Measurements from ENCODE around the gene TXNL4A. TPM values are rescaled to one million over a fixed set of nuclear protein-coding genes. Genes with fewer than 3 reads are reported as not detected.

The TXNL4A gene
- total and polyA plus RNA-seq, 2 donors (not counting 1 experiment from before 2014, with no cell fraction given) = 38.9 to 67.8 TPM

DNA sequence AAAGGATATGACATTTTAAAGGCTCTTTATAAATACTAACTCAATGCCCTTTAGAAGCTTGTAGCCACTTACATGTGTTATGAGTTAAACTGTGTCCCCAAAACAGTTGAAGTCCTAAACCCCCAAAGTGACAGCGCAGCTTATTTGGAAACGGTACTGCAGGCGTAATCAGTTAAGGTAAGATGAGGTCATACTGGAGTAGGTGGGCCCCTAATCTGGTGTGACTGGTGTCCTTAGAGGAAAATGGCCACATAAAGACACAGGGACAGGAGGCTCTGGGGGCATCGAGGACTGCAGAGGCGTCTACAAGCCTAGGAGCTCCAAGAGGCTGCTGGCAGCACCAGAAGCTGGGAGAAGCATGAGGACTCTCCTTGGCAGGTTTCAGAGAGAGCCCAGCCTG is 8.5 kb downstream of the TXNL4A start:
- Histone ChIP-seq H3K9ac (ENCODE audit: low read length) (no peak overlapping the region), H3K27ac (ENCODE audit: low read length in 2 of 2) (no peak overlapping the region), H3K79me2 (ENCODE audit: control insufficient read depth, insufficient read depth, low read length) (peaks cover 96% of the 10 kb centered on the region), H3K4me1 (ENCODE audit: control insufficient read depth in 2 of 2, insufficient read depth in 2 of 2, low read length in 2 of 2) (no peaks in the 10 kb centered on the region), H3K27me3 (replicated peaks in 1 of 4; ENCODE audit: control extremely low read depth in 1 of 4, control insufficient read depth in 3 of 4, insufficient read depth in 4 of 4, low read length in 3 of 4) (no peaks in the 10 kb centered on the region), H3K4me2 (replicated peaks; ENCODE audit: low read depth, low read length, poor library complexity, severe bottlenecking) (no peak overlapping the region), H3K9me3 (ENCODE audit: control extremely low read depth in 1 of 3, control insufficient read depth in 2 of 3, insufficient read depth in 1 of 3, low read length in 2 of 3) (no peaks in the 10 kb centered on the region), H3K36me3 (replicated peaks in 1 of 2; ENCODE audit: control extremely low read depth in 1 of 2, control insufficient read depth in 1 of 2, extremely low read depth in 1 of 2, insufficient read depth in 2 of 2, low read length in 1 of 2) (peaks cover 0 to 47% of the 10 kb centered on the region in 2 experiments), H3K4me3 (ENCODE audit: control extremely low read depth in 1 of 5, extremely low read depth in 1 of 5, insufficient read depth in 1 of 5, low read depth in 2 of 5, low read length in 4 of 5) (no peak overlapping the region), H4K20me1 (ENCODE audit: control insufficient read depth, insufficient read depth, low read length, poor library complexity, severe bottlenecking) (peaks cover 96% of the 10 kb centered on the region), H2AFZ (ENCODE audit: insufficient read depth, low read depth, low read length, poor library complexity, severe bottlenecking) (no peak overlapping the region)
- TF ChIP-seq, protein P1, sequence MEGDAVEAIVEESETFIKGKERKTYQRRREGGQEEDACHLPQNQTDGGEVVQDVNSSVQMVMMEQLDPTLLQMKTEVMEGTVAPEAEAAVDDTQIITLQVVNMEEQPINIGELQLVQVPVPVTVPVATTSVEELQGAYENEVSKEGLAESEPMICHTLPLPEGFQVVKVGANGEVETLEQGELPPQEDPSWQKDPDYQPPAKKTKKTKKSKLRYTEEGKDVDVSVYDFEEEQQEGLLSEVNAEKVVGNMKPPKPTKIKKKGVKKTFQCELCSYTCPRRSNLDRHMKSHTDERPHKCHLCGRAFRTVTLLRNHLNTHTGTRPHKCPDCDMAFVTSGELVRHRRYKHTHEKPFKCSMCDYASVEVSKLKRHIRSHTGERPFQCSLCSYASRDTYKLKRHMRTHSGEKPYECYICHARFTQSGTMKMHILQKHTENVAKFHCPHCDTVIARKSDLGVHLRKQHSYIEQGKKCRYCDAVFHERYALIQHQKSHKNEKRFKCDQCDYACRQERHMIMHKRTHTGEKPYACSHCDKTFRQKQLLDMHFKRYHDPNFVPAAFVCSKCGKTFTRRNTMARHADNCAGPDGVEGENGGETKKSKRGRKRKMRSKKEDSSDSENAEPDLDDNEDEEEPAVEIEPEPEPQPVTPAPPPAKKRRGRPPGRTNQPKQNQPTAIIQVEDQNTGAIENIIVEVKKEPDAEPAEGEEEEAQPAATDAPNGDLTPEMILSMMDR (IDR thresholded peaks at IDR 0.05) = no peak
- TF ChIP-seq EZH2 (IDR thresholded peaks at IDR 0.05; ENCODE audit: borderline replicate concordance, insufficient read depth, low read depth, low read length, poor library complexity, severe bottlenecking) = no peak
- ChIA-PET CTCF (no interaction called here), POLR2A (no interaction called here)
- Mint-ChIP-seq H3K27me3 (no peaks in the 10 kb centered on the region), H3K4me3 (no peak overlapping the region), H3K27ac (no peak overlapping the region), H3K4me1 (peaks cover 42% of the 10 kb centered on the region), H3K9me3 (ENCODE audit: insufficient read depth) (no peaks in the 10 kb centered on the region)
- ATAC-seq (ENCODE audit: low read depth) = no peak
- 96% methylated on average over 5 of the region's 5 CpGs for WGBS (ENCODE audit: insufficient coverage)
- no peak for DNase-seq
- intact Hi-C loops (cut with micrococcal nuclease) = loop anchor here (10.0 kb wide), 1 partner anchor 165 kb away; no protein-coding TSS in a partner anchor

DNA sequence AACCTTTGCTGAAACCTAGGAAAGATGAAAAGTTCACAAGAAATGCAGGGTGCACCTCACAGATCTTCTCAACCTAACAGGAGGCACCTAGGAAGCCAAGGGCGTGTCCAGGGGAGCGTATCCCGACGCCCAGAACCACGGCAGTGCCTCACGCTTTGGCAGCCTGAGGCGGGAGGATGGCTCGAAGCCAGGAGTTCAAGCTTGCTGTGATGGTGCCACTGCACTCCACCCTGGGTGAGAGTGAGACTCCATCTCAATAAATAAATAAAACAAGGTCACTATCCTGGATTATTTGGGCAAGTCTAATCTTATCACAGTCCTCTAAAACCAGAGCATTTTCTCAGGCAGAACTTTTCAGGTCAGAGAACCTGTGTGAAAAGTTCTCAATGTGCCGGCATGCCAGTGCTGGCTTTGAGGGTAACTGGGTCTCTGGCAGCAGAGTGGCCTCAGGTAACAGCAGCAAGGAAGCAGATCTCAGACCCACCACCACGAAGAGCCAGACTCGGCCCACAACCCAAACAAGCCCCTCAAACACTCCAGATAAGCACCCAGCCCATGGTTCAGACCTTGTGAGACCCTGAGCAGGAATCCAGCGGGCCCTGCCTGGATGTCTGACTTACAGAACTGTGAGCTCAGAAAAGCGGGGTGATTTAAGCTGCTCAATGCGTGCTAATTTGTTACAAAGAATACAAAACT is 12.2 kb downstream of the TXNL4A start:
- peaks cover 0 to 48% of the 10 kb centered on the region in 2 experiments for H3K36me3 ChIP-seq (replicated peaks in 1 of 2; ENCODE audit: control extremely low read depth in 1 of 2, control insufficient read depth in 1 of 2, extremely low read depth in 1 of 2, insufficient read depth in 2 of 2, low read length in 1 of 2)
- H4K20me1 ChIP-seq (ENCODE audit: control insufficient read depth, insufficient read depth, low read length, poor library complexity, severe bottlenecking) = peaks cover 96% of the 10 kb centered on the region
- no peaks in the 10 kb centered on the region for H3K27me3 ChIP-seq (replicated peaks in 1 of 4; ENCODE audit: control extremely low read depth in 1 of 4, control insufficient read depth in 3 of 4, insufficient read depth in 4 of 4, low read length in 3 of 4)
- DNase-seq = no peak
- 96% methylated on average over 13 of the region's 14 CpGs for WGBS (ENCODE audit: insufficient coverage)
- H3K79me2 ChIP-seq (ENCODE audit: control insufficient read depth, insufficient read depth, low read length) = peaks cover 66% of the 10 kb centered on the region
- no peak overlapping the region for H3K27ac ChIP-seq (ENCODE audit: low read length in 2 of 2)
- no peak for ATAC-seq (ENCODE audit: low read depth)
- ChIA-PET CTCF (interaction anchor here (0.6 kb wide), 1 partner anchor 177 kb away, joined by 3 read pairs; no protein-coding TSS in a partner anchor), POLR2A (no interaction called here)
- no peaks in the 10 kb centered on the region for H3K4me1 ChIP-seq (ENCODE audit: control insufficient read depth in 2 of 2, insufficient read depth in 2 of 2, low read length in 2 of 2)
- no peak overlapping the region for H3K27ac Mint-ChIP-seq
- H3K9ac ChIP-seq (ENCODE audit: low read length) = no peak overlapping the region
- intact Hi-C loops (cut with micrococcal nuclease) = no loop called here
- H3K4me3 Mint-ChIP-seq = no peak overlapping the region
- no peaks in the 10 kb centered on the region for H3K9me3 Mint-ChIP-seq (ENCODE audit: insufficient read depth)
- H2AFZ ChIP-seq (ENCODE audit: insufficient read depth, low read depth, low read length, poor library complexity, severe bottlenecking) = no peak overlapping the region
- H3K4me3 ChIP-seq (ENCODE audit: control extremely low read depth in 1 of 5, extremely low read depth in 1 of 5, insufficient read depth in 1 of 5, low read depth in 2 of 5, low read length in 4 of 5) = no peak overlapping the region
- H3K27me3 Mint-ChIP-seq = no peaks in the 10 kb centered on the region
- no peak overlapping the region for H3K4me2 ChIP-seq (replicated peaks; ENCODE audit: low read depth, low read length, poor library complexity, severe bottlenecking)
- no peak for TF ChIP-seq EZH2 (IDR thresholded peaks at IDR 0.05; ENCODE audit: borderline replicate concordance, insufficient read depth, low read depth, low read length, poor library complexity, severe bottlenecking)
- TF ChIP-seq, protein P1 (IDR thresholded peaks at IDR 0.05) = no peak
- peaks cover 16% of the 10 kb centered on the region for H3K4me1 Mint-ChIP-seq
- H3K9me3 ChIP-seq (ENCODE audit: control extremely low read depth in 1 of 3, control insufficient read depth in 2 of 3, insufficient read depth in 1 of 3, low read length in 2 of 3) = no peaks in the 10 kb centered on the region

Data from B cell (primary cell).